Measurements from ENCODE around the gene DPP4. TPM values are rescaled to one million over a fixed set of nuclear protein-coding genes. Genes with fewer than 3 reads are reported as not detected.

DPP4 gene
- polyA plus RNA-seq, 1 donor (not counting 4 experiments of a cell fraction or from before 2014, with no cell fraction given), result 1.1 TPM

DNA sequence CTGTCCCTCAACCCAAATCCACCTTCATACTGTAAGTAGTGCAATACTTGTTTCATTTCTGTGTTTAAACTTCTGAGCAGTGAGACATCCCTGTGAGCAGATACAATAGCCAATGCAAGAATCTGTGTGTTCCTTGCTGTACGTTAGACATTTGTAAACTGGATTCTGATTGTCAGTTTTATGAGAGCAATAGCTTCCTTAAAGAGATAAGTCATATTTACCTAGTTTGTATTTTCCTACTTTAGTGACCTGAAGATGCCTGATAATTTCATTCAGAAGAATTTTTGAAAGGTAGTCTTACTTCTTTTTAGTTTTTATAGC lies 90.7 kb downstream of the DPP4 start:
- Histone ChIP-seq H2AFZ (ENCODE audit: control insufficient read depth, low read length) (no peak overlapping the region), H3K36me3 (ENCODE audit: control insufficient read depth in 2 of 2, extremely low read depth in 1 of 2, insufficient read depth in 2 of 2, low read length in 2 of 2) (no peaks in the 10 kb centered on the region), H3K4me2 (ENCODE audit: control insufficient read depth, extremely low read depth, insufficient read depth, low read depth, low read length) (no peak overlapping the region), H3K9me1 (ENCODE audit: control insufficient read depth, extremely low read depth, insufficient read depth, low read length) (no peaks in the 10 kb centered on the region), H3K9me3 (ENCODE audit: control insufficient read depth, low read depth, low read length) (no peaks in the 10 kb centered on the region), H3K9ac (ENCODE audit: control insufficient read depth, extremely low read depth, insufficient read depth, low read length) (no peak overlapping the region), H3K4me3 (ENCODE audit: control insufficient read depth in 2 of 3, extremely low read depth in 1 of 3, insufficient read depth in 2 of 3, low read depth in 1 of 3, low read length in 3 of 3) (no peak overlapping the region), H3K4me1 (ENCODE audit: control insufficient read depth, extremely low read depth, insufficient read depth, low read length) (no peaks in the 10 kb centered on the region), H4K20me1 (ENCODE audit: control insufficient read depth, extremely low read depth, insufficient read depth, low read length) (no peaks in the 10 kb centered on the region), H3K27ac (ENCODE audit: control insufficient read depth, insufficient read depth, low read length) (no peak overlapping the region), H3K79me2 (ENCODE audit: control insufficient read depth, insufficient read depth, low read length) (no peaks in the 10 kb centered on the region), H3K27me3 (ENCODE audit: control insufficient read depth, extremely low read depth, insufficient read depth, low read length) (no peaks in the 10 kb centered on the region)
- no peak for TF ChIP-seq EZH2 (IDR thresholded peaks at IDR 0.05; ENCODE audit: low read length)
- TF ChIP-seq, protein P1, sequence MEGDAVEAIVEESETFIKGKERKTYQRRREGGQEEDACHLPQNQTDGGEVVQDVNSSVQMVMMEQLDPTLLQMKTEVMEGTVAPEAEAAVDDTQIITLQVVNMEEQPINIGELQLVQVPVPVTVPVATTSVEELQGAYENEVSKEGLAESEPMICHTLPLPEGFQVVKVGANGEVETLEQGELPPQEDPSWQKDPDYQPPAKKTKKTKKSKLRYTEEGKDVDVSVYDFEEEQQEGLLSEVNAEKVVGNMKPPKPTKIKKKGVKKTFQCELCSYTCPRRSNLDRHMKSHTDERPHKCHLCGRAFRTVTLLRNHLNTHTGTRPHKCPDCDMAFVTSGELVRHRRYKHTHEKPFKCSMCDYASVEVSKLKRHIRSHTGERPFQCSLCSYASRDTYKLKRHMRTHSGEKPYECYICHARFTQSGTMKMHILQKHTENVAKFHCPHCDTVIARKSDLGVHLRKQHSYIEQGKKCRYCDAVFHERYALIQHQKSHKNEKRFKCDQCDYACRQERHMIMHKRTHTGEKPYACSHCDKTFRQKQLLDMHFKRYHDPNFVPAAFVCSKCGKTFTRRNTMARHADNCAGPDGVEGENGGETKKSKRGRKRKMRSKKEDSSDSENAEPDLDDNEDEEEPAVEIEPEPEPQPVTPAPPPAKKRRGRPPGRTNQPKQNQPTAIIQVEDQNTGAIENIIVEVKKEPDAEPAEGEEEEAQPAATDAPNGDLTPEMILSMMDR (optimal IDR thresholded peaks at IDR 0.05 in 1 of 3, IDR thresholded peaks at IDR 0.05 in 1 of 3, conservative IDR thresholded peaks at IDR 0.05 in 1 of 3; ENCODE audit: extremely low read depth in 1 of 3, insufficient read depth in 2 of 3, low read length in 3 of 3), result no peak
- DNase-seq (ENCODE audit: low read depth, low spot score) (no peak), FAIRE-seq (no peak)
- dilution Hi-C loops (cut with MboI; ENCODE audit: extremely low pct_ligation_motif_present, low sequenced_read_pairs), result no loop called here

DNA sequence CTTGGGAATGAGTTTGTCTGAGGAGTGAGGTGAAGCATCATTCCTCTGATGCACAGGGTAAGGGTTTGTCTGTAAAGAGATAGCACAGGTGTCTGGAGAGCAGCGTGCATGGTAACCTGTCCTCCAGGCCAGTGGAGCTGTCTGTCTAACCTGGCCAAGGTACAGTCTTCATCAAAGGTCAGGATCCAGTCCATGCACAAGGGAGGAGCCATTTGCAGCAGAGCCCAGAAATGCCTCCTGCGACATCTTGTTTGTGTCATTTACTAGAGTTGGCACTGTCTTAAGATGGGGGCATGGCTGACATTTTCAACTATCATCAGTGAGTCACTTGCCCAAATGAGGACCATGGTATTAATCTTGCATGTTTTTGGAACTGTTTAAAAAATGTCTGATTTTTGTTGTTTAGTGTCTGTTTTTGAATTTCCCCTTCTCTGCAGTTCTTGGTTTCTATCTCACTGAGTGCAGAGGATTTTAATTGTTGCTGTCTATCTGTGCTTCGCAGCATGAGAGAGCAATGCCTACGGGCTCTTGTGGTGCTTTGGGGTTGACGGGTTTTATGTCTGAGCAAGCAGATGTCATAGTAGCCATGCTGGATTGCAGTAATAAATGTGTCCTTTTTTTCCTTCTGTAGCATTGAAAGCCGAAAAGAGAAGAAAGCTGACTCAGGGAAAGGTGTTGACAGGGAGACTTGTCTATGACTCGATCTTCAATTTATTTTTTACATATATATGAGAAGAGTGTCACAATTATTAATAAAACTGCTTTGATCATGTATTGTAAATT lies 91.3 kb downstream of the DPP4 start:
- Histone ChIP-seq H2AFZ (ENCODE audit: control insufficient read depth, low read length) (no peak overlapping the region), H3K27ac (ENCODE audit: control insufficient read depth, insufficient read depth, low read length) (no peak overlapping the region)
- dilution Hi-C loops (cut with MboI; ENCODE audit: extremely low pct_ligation_motif_present, low sequenced_read_pairs), result no loop called here

More for the DNA sequence above, 91.3 kb downstream of the DPP4 start:
- Histone ChIP-seq H3K79me2 (ENCODE audit: control insufficient read depth, insufficient read depth, low read length) (no peaks in the 10 kb centered on the region), H4K20me1 (ENCODE audit: control insufficient read depth, extremely low read depth, insufficient read depth, low read length) (no peaks in the 10 kb centered on the region), H3K4me2 (ENCODE audit: control insufficient read depth, extremely low read depth, insufficient read depth, low read depth, low read length) (no peak overlapping the region), H3K4me1 (ENCODE audit: control insufficient read depth, extremely low read depth, insufficient read depth, low read length) (no peaks in the 10 kb centered on the region), H3K27me3 (ENCODE audit: control insufficient read depth, extremely low read depth, insufficient read depth, low read length) (no peaks in the 10 kb centered on the region), H3K36me3 (ENCODE audit: control insufficient read depth in 2 of 2, extremely low read depth in 1 of 2, insufficient read depth in 2 of 2, low read length in 2 of 2) (no peaks in the 10 kb centered on the region), H3K9ac (ENCODE audit: control insufficient read depth, extremely low read depth, insufficient read depth, low read length) (no peak overlapping the region), H3K9me1 (ENCODE audit: control insufficient read depth, extremely low read depth, insufficient read depth, low read length) (no peaks in the 10 kb centered on the region), H3K4me3 (ENCODE audit: control insufficient read depth in 2 of 3, extremely low read depth in 1 of 3, insufficient read depth in 2 of 3, low read depth in 1 of 3, low read length in 3 of 3) (no peak overlapping the region), H3K9me3 (ENCODE audit: control insufficient read depth, low read depth, low read length) (no peaks in the 10 kb centered on the region)
- DNase-seq (ENCODE audit: low read depth, low spot score), result no peak
- no peak for TF ChIP-seq EZH2 (IDR thresholded peaks at IDR 0.05; ENCODE audit: low read length)
- TF ChIP-seq, protein P1 (optimal IDR thresholded peaks at IDR 0.05 in 1 of 3, IDR thresholded peaks at IDR 0.05 in 1 of 3, conservative IDR thresholded peaks at IDR 0.05 in 1 of 3; ENCODE audit: extremely low read depth in 1 of 3, insufficient read depth in 2 of 3, low read length in 3 of 3), result no peak
- FAIRE-seq, result no peak

Data from keratinocyte (primary cell).